PC-9 (cell line): Measurements from ENCODE around the gene INCA1.

Experiments used
- EZH2 ChIP-seq: fragments of 200-600 bp; sonication (generic); IDR thresholded peaks from 2 replicates; pipeline ENCODE4 v1.8.0; 2017; ENCODE audit warnings: antibody characterized with exemption, low read depth
- TF ChIP-seq, protein P1 (sequence below): fragments of 200-600 bp; sonication (generic); conservative IDR thresholded peaks from 2 replicates; pipeline ENCODE4 v1.6.1; 2017; ENCODE audit warnings: mixed run types, antibody characterized with exemption, mild to moderate bottlenecking, moderate library complexity

- no peak for TF ChIP-seq EZH2
- TF ChIP-seq, protein P1, sequence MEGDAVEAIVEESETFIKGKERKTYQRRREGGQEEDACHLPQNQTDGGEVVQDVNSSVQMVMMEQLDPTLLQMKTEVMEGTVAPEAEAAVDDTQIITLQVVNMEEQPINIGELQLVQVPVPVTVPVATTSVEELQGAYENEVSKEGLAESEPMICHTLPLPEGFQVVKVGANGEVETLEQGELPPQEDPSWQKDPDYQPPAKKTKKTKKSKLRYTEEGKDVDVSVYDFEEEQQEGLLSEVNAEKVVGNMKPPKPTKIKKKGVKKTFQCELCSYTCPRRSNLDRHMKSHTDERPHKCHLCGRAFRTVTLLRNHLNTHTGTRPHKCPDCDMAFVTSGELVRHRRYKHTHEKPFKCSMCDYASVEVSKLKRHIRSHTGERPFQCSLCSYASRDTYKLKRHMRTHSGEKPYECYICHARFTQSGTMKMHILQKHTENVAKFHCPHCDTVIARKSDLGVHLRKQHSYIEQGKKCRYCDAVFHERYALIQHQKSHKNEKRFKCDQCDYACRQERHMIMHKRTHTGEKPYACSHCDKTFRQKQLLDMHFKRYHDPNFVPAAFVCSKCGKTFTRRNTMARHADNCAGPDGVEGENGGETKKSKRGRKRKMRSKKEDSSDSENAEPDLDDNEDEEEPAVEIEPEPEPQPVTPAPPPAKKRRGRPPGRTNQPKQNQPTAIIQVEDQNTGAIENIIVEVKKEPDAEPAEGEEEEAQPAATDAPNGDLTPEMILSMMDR = no peak
Measured at GRCh38 chr17:4997302-4998026, at the start of gene INCA1, which contains the start of gene KIF1C.
